NCI-H146 treated with DMSO at 0.1 percent for 48 hours (cell line): ENCODE results near the gene LASP1NB.
"Not testable (repeated sequence)": the region's sequence is repeated elsewhere in the genome, so short reads cannot be mapped to it uniquely, and the experiment has no call there.

ENCODE experiments used
- DNase-seq: peaks from one replicate; lab custom pipeline; 2025; ENCODE audit not compliant: unreplicated experiment; lab: John Stamatoyannopoulos, UW

The LASP1NB gene

DNA sequence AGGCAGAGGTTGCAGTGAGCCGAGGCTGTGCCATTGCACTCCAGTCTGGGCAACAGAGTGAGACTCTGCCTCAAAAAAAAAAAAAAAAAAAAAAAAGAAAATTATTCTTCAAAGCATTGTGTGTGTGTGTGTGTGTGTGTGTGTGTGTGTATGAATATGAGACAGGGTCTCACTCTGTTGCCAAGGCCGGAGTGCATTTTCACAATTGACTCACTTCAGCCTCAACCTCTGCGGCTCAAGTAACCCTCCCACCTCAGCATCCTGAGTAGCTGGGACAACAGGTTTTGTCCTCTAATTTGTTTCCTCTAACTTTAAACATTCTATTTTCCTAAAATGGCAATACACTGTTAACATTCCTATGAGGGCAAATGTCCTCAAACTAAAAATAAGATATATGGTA, 34.1 kb downstream of the LASP1NB start:
- DNase-seq: no peak

- no peak for DNase-seq
Measured at GRCh38 chr17:38960402-38960801, 35.0 kb downstream of the LASP1NB start.

DNA sequence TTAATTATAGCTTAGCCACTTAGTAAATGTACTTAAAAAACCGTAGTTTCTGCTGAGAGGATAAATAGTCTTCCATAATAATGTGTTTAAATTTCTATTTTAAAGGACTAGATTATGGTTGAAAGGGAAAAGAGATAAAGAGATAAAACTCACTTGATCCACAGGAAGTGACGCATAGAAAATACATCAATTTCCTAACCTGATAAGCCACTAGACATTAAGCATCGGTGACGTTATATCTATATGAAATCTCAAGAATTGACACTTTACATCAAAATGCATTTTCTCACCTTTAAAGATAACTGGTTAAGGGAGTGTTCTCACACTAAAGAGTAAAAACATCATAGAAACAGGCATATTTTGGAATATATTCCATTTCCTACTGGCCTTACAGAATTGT, 36.0 kb downstream of the LASP1NB start:
- DNase-seq: peak; percentile 5

GRCh38 chr17:38967290-38967738, 41.9 kb downstream of the LASP1NB start, which contains the start of gene FBXO47:
Gene FBXO47 (minus strand): TSS chr17:38967403. CDS start chr17:38963025, 4,378 bp downstream.
- DNase-seq: peak; percentile 8

DNA sequence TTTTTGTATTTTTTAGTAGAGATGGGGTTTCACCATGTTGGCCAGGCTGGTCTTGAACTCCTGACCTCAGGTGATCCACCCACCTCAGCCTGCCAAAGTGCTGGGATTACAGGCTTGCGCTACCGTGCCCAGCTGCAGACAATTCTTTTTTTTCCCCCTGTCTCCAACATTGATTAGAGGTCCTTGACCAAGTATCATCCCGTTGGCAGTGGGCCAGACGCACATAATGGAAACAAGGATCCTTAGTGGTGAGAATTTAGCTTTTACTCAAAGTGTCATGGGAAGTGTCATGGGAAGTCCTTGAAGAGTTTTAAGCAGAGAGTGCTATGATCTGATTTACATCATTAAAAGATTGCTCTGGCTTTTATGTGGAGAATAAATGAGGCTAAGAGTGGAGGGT, 43.9 kb downstream of the LASP1NB start:
- DNase-seq: no peak

DNA sequence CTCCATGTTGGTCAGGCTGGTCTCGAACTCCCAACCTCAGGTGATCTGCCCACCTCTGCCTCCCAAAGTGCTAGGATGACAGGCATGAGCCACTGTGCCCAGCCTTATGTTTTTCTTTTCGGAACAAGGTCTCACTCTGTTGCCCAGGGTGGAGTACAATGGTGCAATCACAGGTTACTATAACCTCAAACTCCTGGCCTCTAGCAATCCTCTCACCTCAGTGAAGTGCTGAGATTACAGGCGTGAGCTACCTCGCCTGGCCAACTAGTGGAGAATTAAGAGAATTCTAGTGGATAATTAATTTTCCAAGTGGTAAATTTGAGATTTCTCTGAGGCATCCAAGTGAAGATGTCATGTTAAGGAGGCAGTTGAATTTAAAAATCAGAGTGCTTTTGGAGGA, 44.7 kb downstream of the LASP1NB start:
- DNase-seq: no peak

DNA sequence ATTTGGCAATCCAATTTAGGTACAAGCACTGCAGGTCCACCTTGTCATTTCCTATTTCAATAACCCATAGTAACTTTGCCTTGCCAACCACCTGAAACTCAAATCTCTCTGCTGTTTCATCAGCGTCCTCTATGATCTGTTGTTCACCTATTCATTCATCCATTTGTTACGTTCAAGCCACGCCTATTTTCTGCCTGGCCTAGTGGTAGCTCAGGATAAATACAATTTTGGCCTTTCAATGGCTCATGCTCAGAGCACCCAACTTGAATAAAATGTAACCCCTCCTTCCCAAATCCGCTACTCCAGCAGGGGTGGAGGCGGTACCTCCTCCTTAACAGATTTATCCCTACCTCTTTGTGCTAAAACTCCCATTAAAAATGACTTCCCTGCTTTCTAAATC, 45.4 kb downstream of the LASP1NB start:
- DNase-seq: no peak

GRCh38 chr17:38976187-38976551, 50.8 kb downstream of the LASP1NB start:
- not testable (repeated sequence) for DNase-seq

DNA sequence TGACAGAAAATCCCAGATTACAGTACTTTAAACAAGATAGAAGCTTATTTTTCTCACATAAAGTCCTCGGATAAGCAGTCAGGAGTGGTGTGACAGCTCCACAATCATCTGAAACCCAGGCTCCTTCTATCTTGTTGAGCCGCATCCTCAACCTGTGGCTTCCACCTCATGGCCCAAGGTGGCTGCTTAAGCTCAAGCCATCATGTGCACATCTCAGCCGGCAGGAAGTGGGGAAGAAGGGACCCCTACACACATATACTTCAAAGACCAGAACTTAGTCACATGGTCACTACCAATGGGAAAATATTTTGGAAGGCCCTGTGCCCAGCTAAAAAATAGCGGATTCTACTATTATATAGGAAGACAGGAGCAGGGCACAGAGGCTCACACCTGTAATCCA, 52.8 kb downstream of the LASP1NB start:
- DNase-seq: no peak
